Esophagus muscularis mucosa (tissue), 4 donors: ENCODE results near the gene INTS14. TPM values are rescaled to one million over a fixed set of nuclear protein-coding genes. Genes with fewer than 3 reads are reported as not detected.

Experiments
- DNase-seq: peaks from one replicate; pipeline ENCODE4 v3.0.0-alpha.2; 2017; ENCODE audit errors: extremely low spot score
- H3K27ac ChIP-seq, 4 donors: fragments of 200-600 bp; sonication (generic); replicated peaks in 1 of 4; 1 replicate in 3 of 4; 2 replicates in 1 of 4; pipeline ENCODE4 v1.5.1; 2016 to 2019; ENCODE audit warnings: mild to moderate bottlenecking in 1 of 4
- H3K27me3 ChIP-seq, 4 donors: fragments of 200-600 bp; sonication (generic); one replicate each; pipeline versions ENCODE4 v1.5.1 to v1.6.0; 2016 to 2019
- H3K36me3 ChIP-seq, 4 donors: fragments of 200-600 bp; sonication (generic); one replicate each; pipeline ENCODE4 v1.5.1; 2016 to 2019
- H3K4me1 ChIP-seq, 4 donors: fragments of 200-600 bp; sonication (generic); one replicate each; pipeline ENCODE4 v1.5.1; 2016 to 2019
- H3K4me3 ChIP-seq, 4 donors: fragments of 200-600 bp; sonication (generic); 1 replicate in 2 of 4; 2 replicates in 2 of 4; pipeline ENCODE4 v1.5.1; 2016 to 2019; ENCODE audit warnings: mild to moderate bottlenecking in 4 of 4, moderate library complexity in 1 of 4
- H3K9me3 ChIP-seq, 4 donors: fragments of 200-600 bp; sonication (generic); 1 replicate in 3 of 4; 2 replicates in 1 of 4; pipeline ENCODE4 v1.5.1; 2016 to 2019
- CTCF ChIP-seq, 3 experiments: fragments of 200-600 bp in 2 of 3; fragments of 450-650 bp in 1 of 3; sonication (generic) in 2 of 3; IDR thresholded peaks; one replicate each; pipeline ENCODE4 v1.5.1; 2017 to 2019; ENCODE audit warnings: antibody characterized with exemption in 3 of 3, mild to moderate bottlenecking in 2 of 3, moderate library complexity in 1 of 3
- EP300 ChIP-seq: sonication (generic); formaldehyde crosslinking; IDR thresholded peaks from one replicate; pipeline ENCODE4 v1.6.1; 2017; ENCODE audit warnings: antibody characterized with exemption
- POLR2A ChIP-seq: fragments of 450-650 bp; IDR thresholded peaks from one replicate; pipeline ENCODE4 v1.6.1; 2017; ENCODE audit warnings: antibody characterized with exemption, moderate library complexity, mild to moderate bottlenecking, low read depth
- POLR2AphosphoS5 ChIP-seq, 2 donors: sonication (generic); formaldehyde crosslinking; IDR thresholded peaks; one replicate each; pipeline ENCODE4 v1.6.1; 2017; ENCODE audit warnings: antibody characterized with exemption in 2 of 2
- WGBS: methylation state at CpG from one replicate; pipeline ENCODE4 v1.1.5; 2018; 5-methylcytosine and 5-hydroxymethylcytosine counted together
- intact Hi-C: fragments of 100-400 bp; cut with DNase I; formaldehyde crosslinking; loops from one replicate; pipeline ENCODE4 v1.15.1; 2023
- total RNA-seq, 4 donors: library from RNA; depleted of rRNA; stranded (reverse); fragments of >200 nt; gene quantifications; one replicate each; pipeline versions ENCODE4 v1.1.0 to v1.2.1, GENCODE V29; 2016

INTS14 gene
- total RNA-seq, 4 donors from 2014 or later = 18.9 to 24.2 (median 21.3) TPM

DNA sequence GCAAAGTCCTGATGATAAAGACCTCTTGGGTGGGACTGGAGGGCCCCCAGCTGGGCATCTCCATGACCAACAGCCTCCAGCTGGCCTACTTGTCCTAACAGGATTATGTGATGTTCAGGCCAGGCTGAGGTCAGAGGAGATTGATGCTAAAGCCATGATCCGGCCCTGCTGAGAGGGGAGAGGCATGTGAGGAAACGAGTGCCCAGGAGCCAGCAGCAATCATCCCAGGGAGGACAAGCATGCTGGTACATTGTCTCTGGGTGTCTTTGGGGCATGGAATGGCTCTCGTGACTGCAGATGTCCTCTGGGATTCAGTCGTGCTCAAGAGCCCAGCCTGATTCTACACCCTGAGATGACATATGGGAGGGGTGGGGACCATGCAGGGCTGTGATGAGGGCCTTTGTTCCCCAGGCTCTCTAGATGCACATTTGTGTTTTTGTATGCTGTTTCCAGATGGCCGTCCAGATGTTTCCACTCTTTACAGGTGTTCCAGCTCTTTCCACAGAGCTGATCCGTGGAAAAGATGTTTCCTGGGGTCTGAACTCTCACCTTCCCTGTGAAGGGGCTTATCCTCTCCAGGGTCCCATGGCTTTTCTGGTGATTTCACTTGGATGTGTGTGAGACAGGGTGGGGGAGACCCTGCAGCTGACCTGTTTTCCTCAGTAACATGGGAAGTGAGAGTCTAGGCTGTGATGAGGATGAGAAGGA lies 31.0 kb upstream of the INTS14 start:
- Histone ChIP-seq H3K4me1 (peaks cover 5 to 22% (median 14%) of the 10 kb centered on the region in 4 donors), H3K9me3 (no peaks in the 10 kb centered on the region), H3K36me3 (no peaks in the 10 kb centered on the region), H3K4me3 (no peak overlapping the region), H3K27ac (no peak overlapping the region), H3K27me3 (no peaks in the 10 kb centered on the region)
- intact Hi-C loops = no loop called here
- no peak for TF ChIP-seq CTCF (IDR thresholded peaks at IDR 0.05)
- no peak for TF ChIP-seq EP300
- TF ChIP-seq POLR2AphosphoS5 (IDR thresholded peaks at IDR 0.05) = no peak
- no peak for TF ChIP-seq POLR2A
- 45% methylated on average over 2 of the region's 6 CpGs for WGBS
- no peak for DNase-seq

GRCh38 chr15:65639509-65639908 lies 28.6 kb upstream of the INTS14 start:
- H3K9me3 ChIP-seq = no peaks in the 10 kb centered on the region
- 80% methylated on average over 5 of the region's 6 CpGs for WGBS
- intact Hi-C loops = loop anchor here (5.0 kb wide), 1 partner anchor 218 kb away; no protein-coding TSS in a partner anchor

GRCh38 chr15:65638681-65639089 lies 27.8 kb upstream of the INTS14 start:
- intact Hi-C loops = loop anchor here (5.0 kb wide), 1 partner anchor 219 kb away; no protein-coding TSS in a partner anchor
- WGBS = 0% methylated on average over 3 of the region's 3 CpGs
- Histone ChIP-seq H3K27ac (no peak overlapping the region), H3K4me1 (peaks cover 5 to 22% (median 14%) of the 10 kb centered on the region in 4 donors), H3K36me3 (no peaks in the 10 kb centered on the region), H3K27me3 (no peaks in the 10 kb centered on the region), H3K4me3 (peak overlapping the region in 2 of 4 donors; percentile 9 to 39), H3K9me3 (no peaks in the 10 kb centered on the region)
- no peak for TF ChIP-seq EP300
- TF ChIP-seq CTCF (IDR thresholded peaks at IDR 0.05) = peak; percentile 73 to 81 (median 74)
- DNase-seq = no peak

More at GRCh38 chr15:65639509-65639908, 28.6 kb upstream of the INTS14 start:
- H3K27me3 ChIP-seq = no peaks in the 10 kb centered on the region
- no peak for TF ChIP-seq POLR2A
- no peaks in the 10 kb centered on the region for H3K36me3 ChIP-seq
- H3K4me1 ChIP-seq = peaks cover 5 to 22% (median 14%) of the 10 kb centered on the region in 4 donors
- no peak overlapping the region for H3K27ac ChIP-seq
- no peak overlapping the region for H3K4me3 ChIP-seq
- no peak for DNase-seq

DNA sequence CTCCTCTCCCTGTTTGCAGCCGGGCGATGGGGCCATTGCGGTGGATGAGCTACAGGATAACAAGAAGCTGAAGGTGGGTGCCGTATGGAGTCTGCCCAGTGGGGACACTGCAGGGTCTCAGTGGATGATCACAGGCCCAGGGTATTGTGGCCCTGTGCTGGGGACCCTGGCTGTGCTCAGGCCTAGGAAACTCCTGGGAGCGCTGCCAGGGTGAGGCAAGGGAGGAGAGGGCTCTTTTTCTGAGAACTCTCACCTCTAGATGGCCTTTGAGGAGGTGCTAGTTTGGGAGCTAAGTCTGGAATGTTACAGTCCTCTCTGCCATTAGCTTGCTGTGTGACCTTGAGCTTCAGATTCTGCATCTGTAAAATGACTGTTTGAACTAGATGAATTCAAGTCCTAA lies 27.2 kb upstream of the INTS14 start:
- 90% methylated on average over 5 of the region's 5 CpGs for WGBS
- intact Hi-C loops = loop anchor here (5.0 kb wide), 1 partner anchor 219 kb away; no protein-coding TSS in a partner anchor
- Histone ChIP-seq H3K9me3 (no peaks in the 10 kb centered on the region), H3K4me3 (no peak overlapping the region), H3K27me3 (no peaks in the 10 kb centered on the region), H3K4me1 (peaks cover 5 to 22% (median 14%) of the 10 kb centered on the region in 4 donors), H3K36me3 (no peaks in the 10 kb centered on the region), H3K27ac (no peak overlapping the region)
- DNase-seq = no peak
- no peak for TF ChIP-seq EP300
- TF ChIP-seq POLR2A = no peak
- TF ChIP-seq CTCF (IDR thresholded peaks at IDR 0.05) = no peak
- TF ChIP-seq POLR2AphosphoS5 (IDR thresholded peaks at IDR 0.05) = no peak

DNA sequence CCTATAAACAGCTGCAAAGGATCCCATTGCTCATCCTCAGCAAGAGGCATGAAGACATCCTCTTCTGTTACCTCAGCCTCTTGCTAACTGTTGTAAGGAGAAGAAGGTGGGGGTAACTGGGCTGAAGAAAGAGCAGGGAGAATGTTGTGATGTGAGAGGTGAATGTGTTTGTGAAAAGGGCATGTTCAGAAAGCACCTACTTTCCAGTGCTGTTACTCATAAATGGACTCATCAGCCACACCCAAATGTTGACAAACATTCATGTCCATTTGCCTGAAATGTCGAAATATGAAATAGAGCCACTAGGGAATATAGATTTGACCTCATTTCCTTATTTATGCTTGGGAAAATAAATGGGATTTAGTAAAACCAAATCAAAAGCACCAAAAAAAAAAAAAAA lies 23.4 kb upstream of the INTS14 start:
- Histone ChIP-seq H3K4me3 (no peak overlapping the region), H3K27ac (no peak overlapping the region), H3K36me3 (no peaks in the 10 kb centered on the region), H3K4me1 (peaks cover 4 to 12% (median 6%) of the 10 kb centered on the region in 4 donors), H3K9me3 (no peaks in the 10 kb centered on the region), H3K27me3 (no peaks in the 10 kb centered on the region)
- TF ChIP-seq CTCF (IDR thresholded peaks at IDR 0.05) (no peak), POLR2A (no peak), POLR2AphosphoS5 (IDR thresholded peaks at IDR 0.05) (no peak), EP300 (no peak)
- no peak for DNase-seq
- intact Hi-C loops = no loop called here
- WGBS = 90% methylated on average over 1 of the region's 1 CpG
